Measurements from ENCODE around the gene TSPEAR. TPM values are rescaled to one million over a fixed set of nuclear protein-coding genes. Genes with fewer than 3 reads are reported as not detected.

Gene TSPEAR
- polyA plus RNA-seq, 1 of the 3 experiments (the other 2 are of a cell fraction): 0.08 TPM

DNA sequence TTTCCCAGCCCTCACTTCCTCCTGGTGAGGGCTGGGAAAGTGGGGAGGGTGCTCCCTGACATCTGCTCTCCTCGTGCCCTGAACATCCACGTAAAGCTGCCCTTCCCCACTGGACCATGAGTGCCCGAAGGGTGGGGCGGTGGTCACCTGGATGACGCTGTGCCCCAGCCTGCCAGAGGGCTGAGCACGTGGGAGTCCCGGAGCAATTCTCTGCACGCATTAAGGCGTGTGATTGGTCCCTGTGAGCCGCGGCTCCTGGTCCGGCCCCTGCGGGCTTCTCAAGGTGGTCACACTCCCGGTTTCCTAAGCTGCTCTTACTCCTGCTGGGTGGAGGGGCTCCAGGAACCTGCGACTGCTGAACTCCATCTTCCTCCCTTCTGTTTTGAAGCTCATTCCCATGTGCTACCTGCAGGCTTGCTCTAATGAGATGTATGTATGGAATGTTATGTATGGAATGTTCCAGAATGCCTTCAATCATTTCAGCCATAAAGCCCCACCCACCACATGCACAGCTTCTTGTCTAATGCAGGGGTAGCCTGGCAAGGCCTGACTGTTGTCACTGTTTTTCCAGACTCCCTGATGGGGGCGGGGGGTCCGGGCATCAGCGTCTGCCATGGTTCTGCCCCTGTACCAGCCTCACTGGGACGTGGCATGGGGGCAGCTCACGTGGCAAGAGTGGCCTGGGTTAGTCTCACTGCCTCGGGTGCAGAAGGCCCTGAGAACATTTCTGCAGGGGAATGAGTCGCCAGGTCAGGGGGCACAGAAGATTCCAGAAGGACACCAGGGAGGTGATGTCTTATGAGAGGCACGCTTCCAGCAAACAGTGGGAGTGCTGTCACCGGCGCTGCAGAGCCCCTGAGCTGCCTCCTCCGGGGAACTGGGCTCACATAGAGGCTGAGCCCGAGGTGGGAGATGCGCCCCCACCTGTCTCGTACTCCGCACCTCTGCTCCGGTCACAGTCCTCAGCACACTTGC lies 190.8 kb downstream of the TSPEAR start (continued):
- TF ChIP-seq GATA2 (CRISPR knock-in tag; IDR thresholded peaks at IDR 0.05) (no peak), NRF1 (IDR thresholded peaks at IDR 0.05; ENCODE audit: low read depth, low read length) (no peak), MXI1 (IDR thresholded peaks at IDR 0.05; ENCODE audit: low read depth, low read length) (no peak), EP300 (IDR thresholded peaks at IDR 0.05; ENCODE audit: borderline replicate concordance in 1 of 2, low read depth in 1 of 2, low read length in 1 of 2) (no peak)
- TF ChIP-seq, protein P1, sequence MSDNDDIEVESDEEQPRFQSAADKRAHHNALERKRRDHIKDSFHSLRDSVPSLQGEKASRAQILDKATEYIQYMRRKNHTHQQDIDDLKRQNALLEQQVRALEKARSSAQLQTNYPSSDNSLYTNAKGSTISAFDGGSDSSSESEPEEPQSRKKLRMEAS (IDR thresholded peaks at IDR 0.05; ENCODE audit: low read depth): no peak

DNA sequence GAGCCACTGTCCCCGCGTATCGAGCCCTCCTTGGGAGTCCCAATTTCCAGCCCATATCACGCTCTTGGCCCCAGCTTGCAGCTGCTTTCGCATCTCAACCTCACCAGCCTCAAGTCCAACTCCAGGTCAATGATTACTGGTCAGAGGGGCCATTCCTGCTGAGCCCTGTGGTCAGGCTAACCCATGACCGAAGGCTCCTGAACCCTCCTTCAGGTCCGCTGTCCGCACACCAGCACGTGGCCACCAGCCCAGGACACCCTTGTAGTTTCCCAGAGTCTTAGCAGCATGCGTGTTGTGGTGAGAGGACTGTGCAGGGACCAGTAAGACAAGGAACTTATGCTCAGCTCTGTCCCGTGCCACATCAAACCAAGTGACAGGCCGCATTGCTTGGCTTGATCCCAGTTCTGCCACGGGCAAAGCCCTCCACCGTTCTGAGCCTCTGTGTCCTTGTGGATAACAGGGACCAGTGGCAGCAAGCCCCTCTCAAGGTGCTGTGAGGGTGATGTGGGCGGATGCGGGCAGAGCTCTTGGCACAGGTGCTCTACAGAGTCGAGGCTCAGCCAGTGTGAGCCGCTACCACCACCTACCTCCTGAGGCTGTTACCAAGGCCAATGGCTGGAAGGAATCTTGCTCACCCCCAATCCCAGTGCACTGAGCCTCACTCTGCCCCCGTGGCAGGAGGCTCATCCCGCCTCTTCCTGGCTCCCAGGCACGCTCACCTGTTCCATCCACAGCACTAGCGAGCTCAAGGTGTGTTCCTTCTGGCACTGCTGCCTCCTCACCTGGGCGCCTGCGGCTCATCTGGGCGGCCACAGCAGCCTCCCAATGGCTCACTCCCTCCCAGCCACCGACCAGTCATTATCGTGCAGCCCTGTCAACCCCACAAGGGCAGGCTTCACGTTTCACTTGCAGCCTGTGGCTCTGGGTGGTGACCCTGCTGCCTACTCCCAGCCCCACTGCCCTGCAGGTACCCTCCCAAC lies 191.7 kb downstream of the TSPEAR start:
- H4K20me1 ChIP-seq (ENCODE audit: insufficient read depth): no peaks in the 10 kb centered on the region
- H2AFZ ChIP-seq (ENCODE audit: low read depth): no peak overlapping the region
- ChIA-PET CTCF (interaction anchor here (1.0 to 1.6 kb wide), 4 partner anchors 9 to 13 kb away, joined by 3 to 6 read pairs (median 3); no protein-coding TSS in a partner anchor), POLR2A (no interaction called here)
- no peak overlapping the region for H3K9ac ChIP-seq
- no peak overlapping the region for H3K4me2 ChIP-seq
- H3K27me3 ChIP-seq (ENCODE audit: insufficient read depth): no peaks in the 10 kb centered on the region
- H3K27ac ChIP-seq (ENCODE audit: low read depth in 2 of 2, low read length in 1 of 2): no peak overlapping the region
- no peaks in the 10 kb centered on the region for H3F3A ChIP-seq (replicated peaks; ENCODE audit: insufficient read depth)
- no peak overlapping the region for H3K4me3 ChIP-seq (ENCODE audit: low read depth in 2 of 2, low read length in 1 of 2)
- peaks cover 0 to 18% of the 10 kb centered on the region in 2 experiments; a peak in 1 of 4 replicates for H3K4me1 ChIP-seq (ENCODE audit: control insufficient read depth in 1 of 2, insufficient read depth in 2 of 2, low read depth in 1 of 2, low read length in 1 of 2)
- H3K79me2 ChIP-seq (ENCODE audit: insufficient read depth): peaks cover 11% of the 10 kb centered on the region; the same call in 1 of the 2 replicates
- TF ChIP-seq EZH2phosphoT487 (IDR thresholded peaks at IDR 0.05; ENCODE audit: borderline replicate concordance, low read depth) (no peak), TAF1 (IDR thresholded peaks at IDR 0.05; ENCODE audit: borderline replicate concordance, low read depth, low read length) (no peak), SIN3A (IDR thresholded peaks at IDR 0.05; ENCODE audit: borderline replicate concordance, low read depth, low read length) (no peak), TEAD4 (IDR thresholded peaks at IDR 0.05; ENCODE audit: borderline replicate concordance, insufficient read depth) (no peak)
- TF ChIP-seq, protein P2, sequence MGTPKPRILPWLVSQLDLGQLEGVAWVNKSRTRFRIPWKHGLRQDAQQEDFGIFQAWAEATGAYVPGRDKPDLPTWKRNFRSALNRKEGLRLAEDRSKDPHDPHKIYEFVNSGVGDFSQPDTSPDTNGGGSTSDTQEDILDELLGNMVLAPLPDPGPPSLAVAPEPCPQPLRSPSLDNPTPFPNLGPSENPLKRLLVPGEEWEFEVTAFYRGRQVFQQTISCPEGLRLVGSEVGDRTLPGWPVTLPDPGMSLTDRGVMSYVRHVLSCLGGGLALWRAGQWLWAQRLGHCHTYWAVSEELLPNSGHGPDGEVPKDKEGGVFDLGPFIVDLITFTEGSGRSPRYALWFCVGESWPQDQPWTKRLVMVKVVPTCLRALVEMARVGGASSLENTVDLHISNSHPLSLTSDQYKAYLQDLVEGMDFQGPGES (IDR thresholded peaks at IDR 0.05; ENCODE audit: low read depth, low read length): no peak
- TF ChIP-seq, protein P3, sequence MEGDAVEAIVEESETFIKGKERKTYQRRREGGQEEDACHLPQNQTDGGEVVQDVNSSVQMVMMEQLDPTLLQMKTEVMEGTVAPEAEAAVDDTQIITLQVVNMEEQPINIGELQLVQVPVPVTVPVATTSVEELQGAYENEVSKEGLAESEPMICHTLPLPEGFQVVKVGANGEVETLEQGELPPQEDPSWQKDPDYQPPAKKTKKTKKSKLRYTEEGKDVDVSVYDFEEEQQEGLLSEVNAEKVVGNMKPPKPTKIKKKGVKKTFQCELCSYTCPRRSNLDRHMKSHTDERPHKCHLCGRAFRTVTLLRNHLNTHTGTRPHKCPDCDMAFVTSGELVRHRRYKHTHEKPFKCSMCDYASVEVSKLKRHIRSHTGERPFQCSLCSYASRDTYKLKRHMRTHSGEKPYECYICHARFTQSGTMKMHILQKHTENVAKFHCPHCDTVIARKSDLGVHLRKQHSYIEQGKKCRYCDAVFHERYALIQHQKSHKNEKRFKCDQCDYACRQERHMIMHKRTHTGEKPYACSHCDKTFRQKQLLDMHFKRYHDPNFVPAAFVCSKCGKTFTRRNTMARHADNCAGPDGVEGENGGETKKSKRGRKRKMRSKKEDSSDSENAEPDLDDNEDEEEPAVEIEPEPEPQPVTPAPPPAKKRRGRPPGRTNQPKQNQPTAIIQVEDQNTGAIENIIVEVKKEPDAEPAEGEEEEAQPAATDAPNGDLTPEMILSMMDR (IDR thresholded peaks at IDR 0.05): no peak
- TF ChIP-seq, protein P1 (IDR thresholded peaks at IDR 0.05; ENCODE audit: low read depth): no peak
- WGBS (ENCODE audit: low lambda C conversion rate): 91% methylated on average over 20 of the region's 28 CpGs
- no peaks in the 10 kb centered on the region for H3K9me2 ChIP-seq
- H3K36me3 ChIP-seq (replicated peaks in 1 of 2; ENCODE audit: control insufficient read depth in 1 of 2, insufficient read depth in 2 of 2, low read length in 1 of 2): no peaks in the 10 kb centered on the region
- no peak for DNase-seq
- H3K9me3 ChIP-seq: no peaks in the 10 kb centered on the region

All from SK-N-SH (cell line).